ENCODE measurements around the gene RAPGEF4.
A peak's percentile ranks its signal among the peaks of the same experiment; 100 is the strongest.
"Not testable (repeated sequence)": the region's sequence is repeated elsewhere in the genome, so short reads cannot be mapped to it uniquely, and the experiment has no call there.

Gene RAPGEF4

GRCh38 chr2:173090276-173090877 lies 354.7 kb downstream of the RAPGEF4 start:
- no peak for TF ChIP-seq CTCF (IDR thresholded peaks at IDR 0.05; ENCODE audit: low read depth, low read length)
- H3K36me3 ChIP-seq: no peaks in the 10 kb centered on the region
- H3K9me3 ChIP-seq: no peaks in the 10 kb centered on the region
- no peak overlapping the region for H3K4me3 ChIP-seq (ENCODE audit: low read depth, low read length)
- DNase-seq: no peak
- no peaks in the 10 kb centered on the region for H3K4me1 ChIP-seq
- no peaks in the 10 kb centered on the region for H3K27me3 ChIP-seq

GRCh38 chr2:173090973-173091660 lies 355.5 kb downstream of the RAPGEF4 start:
- H3K4me3 ChIP-seq (ENCODE audit: low read depth, low read length): no peak overlapping the region
- 0 out of 2 replicates have a peak, but pooled peaks have one; percentile 10 for TF ChIP-seq CTCF (IDR thresholded peaks at IDR 0.05; ENCODE audit: low read depth, low read length)
- H3K36me3 ChIP-seq: no peaks in the 10 kb centered on the region
- no peaks in the 10 kb centered on the region for H3K4me1 ChIP-seq
- H3K9me3 ChIP-seq: no peaks in the 10 kb centered on the region
- no peak for DNase-seq
- no peaks in the 10 kb centered on the region for H3K27me3 ChIP-seq

- Histone ChIP-seq H3K4me3 (ENCODE audit: low read depth, low read length) (no peak overlapping the region), H3K4me1 (no peaks in the 10 kb centered on the region), H3K36me3 (no peaks in the 10 kb centered on the region), H3K9me3 (no peaks in the 10 kb centered on the region), H3K27me3 (no peaks in the 10 kb centered on the region)
- no peak for DNase-seq
- no peak for TF ChIP-seq CTCF (IDR thresholded peaks at IDR 0.05; ENCODE audit: low read depth, low read length)
These were observed 356.3 kb downstream of the RAPGEF4 start for GRCh38 chr2:173091910-173092309.

DNA sequence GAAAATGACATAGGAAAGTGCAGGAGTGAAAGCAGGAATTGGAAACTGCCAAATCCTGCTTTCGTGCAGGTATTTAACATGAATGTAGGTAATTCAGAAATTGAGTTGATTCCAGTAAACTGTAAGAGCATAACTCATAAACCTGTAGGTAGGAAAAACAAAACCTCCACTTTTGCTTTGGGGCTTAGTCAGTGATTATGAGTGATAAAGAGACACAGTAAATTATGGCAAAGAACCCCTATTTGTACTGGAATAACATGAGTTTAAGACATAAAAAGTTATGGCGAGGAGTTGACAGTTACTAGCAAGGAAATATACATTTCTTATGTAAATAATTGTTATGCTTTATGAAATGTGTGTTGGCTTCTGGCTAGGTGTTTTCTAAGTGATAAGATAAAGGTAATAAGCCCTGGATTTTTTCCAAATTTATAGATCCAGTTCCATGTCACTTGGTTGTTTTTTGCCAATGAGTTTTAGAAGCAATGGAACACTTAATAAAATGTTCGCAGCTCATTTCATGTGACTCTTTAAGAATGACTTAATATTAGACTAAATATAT lies 357.3 kb downstream of the RAPGEF4 start:
- H3K36me3 ChIP-seq: no peaks in the 10 kb centered on the region
- H3K4me3 ChIP-seq (ENCODE audit: low read depth, low read length): no peak overlapping the region
- no peaks in the 10 kb centered on the region for H3K27me3 ChIP-seq
- no peak for DNase-seq
- no peak for TF ChIP-seq CTCF (IDR thresholded peaks at IDR 0.05; ENCODE audit: low read depth, low read length)
- H3K4me1 ChIP-seq: no peaks in the 10 kb centered on the region
- H3K9me3 ChIP-seq: no peaks in the 10 kb centered on the region

- not testable (repeated sequence) for H3K4me1 ChIP-seq; H3K9me3 ChIP-seq; DNase-seq; H3K36me3 ChIP-seq; H3K27me3 ChIP-seq; H3K4me3 ChIP-seq (ENCODE audit: low read depth, low read length)
These were observed 358.0 kb downstream of the RAPGEF4 start for GRCh38 chr2:173093617-173094016.

GRCh38 chr2:173094731-173095130 lies 359.1 kb downstream of the RAPGEF4 start:
- no peak for DNase-seq
- no peaks in the 10 kb centered on the region for H3K4me1 ChIP-seq
- no peak for TF ChIP-seq CTCF (IDR thresholded peaks at IDR 0.05; ENCODE audit: low read depth, low read length)
- H3K36me3 ChIP-seq: no peaks in the 10 kb centered on the region
- no peak overlapping the region for H3K4me3 ChIP-seq (ENCODE audit: low read depth, low read length)
- H3K27me3 ChIP-seq: no peaks in the 10 kb centered on the region
- H3K9me3 ChIP-seq: no peaks in the 10 kb centered on the region

Data from BE2C (cell line).